Osteocyte (in vitro differentiated cells): ENCODE data around the gene PRKCZ. TPM values are rescaled to one million over a fixed set of nuclear protein-coding genes. Genes with fewer than 3 reads are reported as not detected.

Source experiments
- DNase-seq: peaks from one replicate; pipeline ENCODE4 v3.0.0; 2021; ENCODE audit warnings: mixed read lengths; ENCODE audit not compliant: unreplicated experiment; ENCODE audit errors: extremely low spot score
- H3K27ac Mint-ChIP-seq: one replicate; pipeline ENCODE4 v1.8.0; 2021; ENCODE audit warnings: mild to moderate bottlenecking, mixed read lengths; ENCODE audit not compliant: unreplicated experiment
- H3K27me3 Mint-ChIP-seq: one replicate; pipeline ENCODE4 v1.8.0; 2021; ENCODE audit warnings: mixed read lengths; ENCODE audit not compliant: unreplicated experiment
- H3K36me3 Mint-ChIP-seq: one replicate; pipeline ENCODE4 v1.8.0; 2021; ENCODE audit warnings: mixed read lengths; ENCODE audit not compliant: unreplicated experiment
- H3K4me1 Mint-ChIP-seq: one replicate; pipeline ENCODE4 v1.8.0; 2021; ENCODE audit warnings: mixed read lengths; ENCODE audit not compliant: unreplicated experiment
- H3K4me3 Mint-ChIP-seq: one replicate; pipeline ENCODE4 v1.8.0; 2021; ENCODE audit warnings: mild to moderate bottlenecking, moderate library complexity, mixed read lengths; ENCODE audit not compliant: unreplicated experiment
- H3K9me3 Mint-ChIP-seq: one replicate; pipeline ENCODE4 v1.8.0; 2021; ENCODE audit warnings: mixed read lengths; ENCODE audit not compliant: unreplicated experiment
- total RNA-seq: library from RNA; stranded (reverse); gene quantifications from 2 replicates; pipeline ENCODE4 v1.2.1, GENCODE V29; 2021
- TF ChIP-seq, protein P1 (sequence below): fragments of 200-600 bp; sonication (generic); IDR thresholded peaks from 2 replicates; pipeline ENCODE4 v1.5.0; 2021; ENCODE audit warnings: antibody characterized with exemption, mild to moderate bottlenecking, moderate library complexity

The PRKCZ gene
- total RNA-seq, 1 donor from 2014 or later: 3.1 TPM

DNA sequence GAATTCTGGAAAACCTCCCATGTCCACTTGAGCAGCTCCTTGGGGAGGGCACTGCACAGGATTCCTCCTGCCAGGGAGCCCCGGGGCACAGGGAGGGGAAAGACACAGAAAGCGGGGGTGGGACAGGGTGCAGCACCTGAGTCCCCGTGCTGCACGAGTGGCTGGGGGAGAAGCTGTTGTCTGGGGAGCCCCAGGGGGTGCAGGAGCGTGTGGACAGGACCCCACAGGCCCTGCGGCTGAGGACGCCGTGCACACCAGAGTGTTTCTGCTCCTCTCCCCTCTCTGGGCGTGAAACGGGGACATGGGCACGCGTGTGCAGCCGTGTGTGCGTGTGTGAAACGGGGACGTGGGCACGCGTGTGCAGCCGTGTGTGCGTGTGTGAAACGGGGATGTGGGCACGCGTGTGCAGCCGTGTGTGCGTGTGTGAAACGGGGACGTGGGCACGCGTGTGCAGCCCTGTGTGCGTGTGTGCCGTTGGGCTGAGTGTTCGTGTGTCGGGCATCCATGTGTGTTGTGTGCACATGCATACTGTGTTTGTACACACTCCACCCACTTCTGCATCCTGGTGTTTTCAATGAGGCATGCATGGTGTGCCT, 122.4 kb downstream of the PRKCZ start:
- no peak overlapping the region for H3K4me3 Mint-ChIP-seq
- no peak overlapping the region for H3K27ac Mint-ChIP-seq
- peaks cover 3% of the 10 kb centered on the region for H3K4me1 Mint-ChIP-seq
- DNase-seq: no peak
- H3K9me3 Mint-ChIP-seq: no peaks in the 10 kb centered on the region
- TF ChIP-seq, protein P1, sequence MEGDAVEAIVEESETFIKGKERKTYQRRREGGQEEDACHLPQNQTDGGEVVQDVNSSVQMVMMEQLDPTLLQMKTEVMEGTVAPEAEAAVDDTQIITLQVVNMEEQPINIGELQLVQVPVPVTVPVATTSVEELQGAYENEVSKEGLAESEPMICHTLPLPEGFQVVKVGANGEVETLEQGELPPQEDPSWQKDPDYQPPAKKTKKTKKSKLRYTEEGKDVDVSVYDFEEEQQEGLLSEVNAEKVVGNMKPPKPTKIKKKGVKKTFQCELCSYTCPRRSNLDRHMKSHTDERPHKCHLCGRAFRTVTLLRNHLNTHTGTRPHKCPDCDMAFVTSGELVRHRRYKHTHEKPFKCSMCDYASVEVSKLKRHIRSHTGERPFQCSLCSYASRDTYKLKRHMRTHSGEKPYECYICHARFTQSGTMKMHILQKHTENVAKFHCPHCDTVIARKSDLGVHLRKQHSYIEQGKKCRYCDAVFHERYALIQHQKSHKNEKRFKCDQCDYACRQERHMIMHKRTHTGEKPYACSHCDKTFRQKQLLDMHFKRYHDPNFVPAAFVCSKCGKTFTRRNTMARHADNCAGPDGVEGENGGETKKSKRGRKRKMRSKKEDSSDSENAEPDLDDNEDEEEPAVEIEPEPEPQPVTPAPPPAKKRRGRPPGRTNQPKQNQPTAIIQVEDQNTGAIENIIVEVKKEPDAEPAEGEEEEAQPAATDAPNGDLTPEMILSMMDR: no peak
- H3K27me3 Mint-ChIP-seq: peaks cover 5% of the 10 kb centered on the region
- H3K36me3 Mint-ChIP-seq: no peaks in the 10 kb centered on the region

DNA sequence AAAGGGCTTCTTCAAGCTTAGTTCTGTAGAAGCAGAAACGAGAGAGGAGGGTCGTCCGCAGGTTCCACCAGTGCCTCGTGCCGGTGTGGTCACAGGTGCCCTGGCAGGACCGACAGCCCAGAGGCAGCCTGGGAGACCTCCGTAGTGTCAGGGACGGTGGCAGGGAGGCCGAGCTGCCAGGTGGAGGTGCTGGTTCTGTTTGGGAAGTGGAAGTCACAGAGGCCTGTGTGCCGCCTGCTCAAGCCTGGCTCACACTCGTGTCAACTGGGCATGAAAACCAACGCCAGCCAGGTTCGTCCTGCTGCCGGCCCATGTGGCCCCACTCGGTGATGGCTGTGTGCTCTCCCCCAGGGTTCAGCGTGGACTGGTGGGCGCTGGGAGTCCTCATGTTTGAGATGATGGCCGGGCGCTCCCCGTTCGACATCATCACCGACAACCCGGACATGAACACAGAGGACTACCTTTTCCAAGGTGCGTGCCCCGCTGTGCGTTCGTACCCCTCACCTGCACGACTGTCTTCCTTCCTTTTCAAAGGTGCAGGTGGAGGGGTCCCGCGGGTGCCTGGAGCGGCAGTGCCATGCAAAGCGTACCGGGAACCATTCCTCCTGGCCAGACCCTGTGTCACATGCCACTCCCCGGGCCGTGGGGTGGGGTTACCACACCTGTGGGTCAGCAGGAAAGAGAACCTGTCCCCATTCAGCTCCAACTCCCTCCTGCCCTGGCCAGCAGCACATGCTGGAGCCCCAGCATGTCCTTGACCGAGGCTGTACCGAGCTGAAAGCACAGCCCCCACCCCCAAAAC, 123.5 kb downstream of the PRKCZ start:
- DNase-seq: no peak
- Mint-ChIP-seq H3K27me3 (peaks cover 5% of the 10 kb centered on the region), H3K9me3 (no peaks in the 10 kb centered on the region), H3K36me3 (no peaks in the 10 kb centered on the region), H3K4me1 (peaks cover 3% of the 10 kb centered on the region), H3K4me3 (no peak overlapping the region), H3K27ac (no peak overlapping the region)
- TF ChIP-seq, protein P1: no peak

DNA sequence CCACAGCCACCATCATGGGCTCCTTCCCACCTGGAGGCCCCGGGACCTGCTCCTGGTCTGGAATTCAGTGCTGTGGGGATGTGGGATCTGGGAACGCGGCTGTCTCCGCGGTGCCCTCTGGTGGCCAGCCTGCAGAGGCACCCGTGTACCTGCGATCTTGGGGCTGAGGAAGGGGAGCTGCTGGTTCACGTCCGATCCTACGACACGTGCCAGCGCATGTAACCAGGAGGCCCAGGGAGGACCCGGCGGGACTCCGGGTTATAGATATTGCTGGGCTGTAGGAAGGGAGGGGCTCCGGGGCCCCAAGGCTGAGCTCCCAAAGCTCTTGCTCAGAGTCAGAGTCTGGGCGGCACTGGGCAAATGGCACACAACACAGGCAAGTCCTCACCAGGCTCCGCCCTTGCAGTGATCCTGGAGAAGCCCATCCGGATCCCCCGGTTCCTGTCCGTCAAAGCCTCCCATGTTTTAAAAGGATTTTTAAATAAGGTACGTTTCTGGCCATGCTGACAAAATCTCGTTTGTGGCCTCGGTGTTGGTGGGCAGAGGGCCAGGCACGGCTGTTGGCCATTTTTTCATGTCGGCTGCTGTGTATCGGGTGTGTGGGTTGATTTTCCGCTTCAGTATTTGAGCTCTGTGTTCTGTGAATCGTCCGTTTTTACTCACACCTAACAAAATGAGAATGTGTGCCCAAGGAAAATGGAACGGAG, 124.3 kb downstream of the PRKCZ start:
- peaks cover 5% of the 10 kb centered on the region for H3K27me3 Mint-ChIP-seq
- H3K36me3 Mint-ChIP-seq: no peaks in the 10 kb centered on the region
- H3K27ac Mint-ChIP-seq: no peak overlapping the region
- H3K4me3 Mint-ChIP-seq: no peak overlapping the region
- H3K9me3 Mint-ChIP-seq: no peaks in the 10 kb centered on the region
- TF ChIP-seq, protein P1: peak; percentile 89
- no peak for DNase-seq
- peaks cover 5% of the 10 kb centered on the region for H3K4me1 Mint-ChIP-seq

DNA sequence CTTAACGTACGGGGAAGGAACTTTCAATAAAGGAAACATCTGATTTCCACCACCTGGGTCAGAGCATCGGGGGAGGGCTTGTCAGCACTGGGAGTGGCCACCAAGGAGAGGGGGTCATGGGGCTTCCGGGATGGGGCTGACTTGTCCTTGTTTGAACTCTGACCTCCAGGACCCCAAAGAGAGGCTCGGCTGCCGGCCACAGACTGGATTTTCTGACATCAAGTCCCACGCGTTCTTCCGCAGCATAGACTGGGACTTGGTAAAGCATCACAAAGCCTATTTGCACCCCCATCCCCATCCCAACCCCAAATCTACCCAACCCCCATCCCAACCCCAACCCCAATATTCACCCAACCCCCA, 124.8 kb downstream of the PRKCZ start:
- Mint-ChIP-seq H3K36me3 (no peaks in the 10 kb centered on the region), H3K9me3 (no peaks in the 10 kb centered on the region), H3K27ac (no peak overlapping the region), H3K27me3 (peaks cover 4% of the 10 kb centered on the region), H3K4me1 (peaks cover 8% of the 10 kb centered on the region), H3K4me3 (no peak overlapping the region)
- TF ChIP-seq, protein P1: no peak
- no peak for DNase-seq
